IMR-90 (cell line): Measurements from ENCODE around the gene MT1E. TPM values are rescaled to one million over a fixed set of nuclear protein-coding genes. Genes with fewer than 3 reads are reported as not detected.

Source experiments
- ATAC-seq: fragments of 200-7000 bp; cut with Tn5 transposase; 2 replicates; pipeline ENCODE4 v1.9.1; 2020; ENCODE audit warnings: low read depth, mild to moderate bottlenecking, moderate library complexity
- BruUV-seq: library from RNA; stranded (reverse); fragments of 400-500 nt; replicated peaks from 2 replicates; lab custom pipeline; 2021; lab: Mats Ljungman, UMichigan
- CTCF ChIA-PET: fragments of 300-600 bp; formaldehyde crosslinking; extraction: SDS; loops from one replicate; lab custom pipeline; 2021; ENCODE audit warnings: antibody characterized with exemption; lab: Yijun Ruan, JAX
- POLR2A ChIA-PET: fragments of 300-600 bp; sonication (Branson Sonifier 250); formaldehyde crosslinking; loops from one replicate; lab custom pipeline; 2022; ENCODE audit warnings: antibody characterized with exemption; ENCODE audit not compliant: unreplicated experiment; lab: Charles Lee
- DNase-seq: peaks from one replicate; pipeline ENCODE4 v3.0.0; 2013
- H2AFZ ChIP-seq: replicated peaks from 2 replicates; pipeline ENCODE3; 2013; ENCODE audit warnings: low read length, mild to moderate bottlenecking; ENCODE audit not compliant: poor library complexity
- H2AK5ac ChIP-seq: 2 replicates; pipeline ENCODE4 v1.6.1; 2013; ENCODE audit warnings: low read depth, low read length, inconsistent platforms
- H2AK9ac ChIP-seq: replicated peaks from 2 replicates; pipeline ENCODE3; 2013; ENCODE audit warnings: mild to moderate bottlenecking, low read depth, low read length, moderate library complexity; ENCODE audit not compliant: poor library complexity
- H2BK120ac ChIP-seq: 2 replicates; pipeline ENCODE4 v1.6.1; 2013; ENCODE audit warnings: low read depth, low read length, inconsistent platforms
- H2BK15ac ChIP-seq: 3 replicates; pipeline ENCODE4 v1.6.1; 2013; ENCODE audit warnings: low read depth, low read length, inconsistent platforms
- H2BK20ac ChIP-seq: 2 replicates; pipeline ENCODE4 v1.6.1; 2013; ENCODE audit warnings: low read depth, mild to moderate bottlenecking, inconsistent platforms, low read length, moderate library complexity
- H2BK5ac ChIP-seq: 2 replicates; pipeline ENCODE4 v1.6.1; 2013; ENCODE audit warnings: mild to moderate bottlenecking, low read depth, low read length, inconsistent platforms; ENCODE audit not compliant: poor library complexity, severe bottlenecking
- H3K14ac ChIP-seq: replicated peaks from 2 replicates; pipeline ENCODE4 v1.6.1; 2013; ENCODE audit warnings: low read depth, low read length, inconsistent platforms
- H3K18ac ChIP-seq: 2 replicates; pipeline ENCODE4 v1.6.1; 2013; ENCODE audit warnings: low read depth, low read length, control low read depth
- H3K23ac ChIP-seq: 2 replicates; pipeline ENCODE4 v1.6.1; 2013; ENCODE audit warnings: low read depth, low read length, inconsistent platforms
- H3K27ac ChIP-seq: 2 replicates; pipeline ENCODE4 v1.5.1; 2013; ENCODE audit warnings: mild to moderate bottlenecking, control low read depth, low read length; ENCODE audit not compliant: insufficient read depth
- H3K27me3 ChIP-seq: 2 replicates; pipeline ENCODE4 v1.6.1; 2013; ENCODE audit warnings: low read length; ENCODE audit not compliant: control insufficient read depth, insufficient read depth
- H3K36me3 ChIP-seq: 2 replicates; pipeline ENCODE4 v1.6.1; 2013; ENCODE audit warnings: low read length, mixed read lengths; ENCODE audit not compliant: control insufficient read depth, insufficient read depth
- H3K4ac ChIP-seq: 2 replicates; pipeline ENCODE4 v1.6.1; 2013; ENCODE audit warnings: low read depth, low read length, inconsistent platforms
- H3K4me1 ChIP-seq: 2 replicates; pipeline ENCODE4 v1.6.1; 2013; ENCODE audit warnings: low read length, mixed read lengths; ENCODE audit not compliant: control insufficient read depth, insufficient read depth
- H3K4me2 ChIP-seq: 2 replicates; pipeline ENCODE4 v1.6.1; 2013; ENCODE audit warnings: low read depth, mild to moderate bottlenecking, control low read depth, low read length, moderate library complexity
- H3K4me3 ChIP-seq: 2 replicates; pipeline ENCODE4 v1.5.1; 2013; ENCODE audit warnings: low read depth, mild to moderate bottlenecking, control low read depth, low read length, moderate library complexity; ENCODE audit not compliant: insufficient read depth
- H3K56ac ChIP-seq: 2 replicates; pipeline ENCODE4 v1.6.1; 2013; ENCODE audit warnings: low read length, inconsistent platforms; ENCODE audit not compliant: insufficient read depth; ENCODE audit errors: extremely low read depth
- H3K79me1 ChIP-seq, 2 experiments: 2 replicates each; pipeline ENCODE4 v1.6.1; 2013; ENCODE audit warnings: low read length in 2 of 2, inconsistent platforms in 1 of 2, low read depth in 1 of 2
- H3K9ac ChIP-seq: 2 replicates; pipeline ENCODE4 v1.6.1; 2013; ENCODE audit warnings: low read depth, low read length, control low read depth
- H3K9me1 ChIP-seq: 2 replicates; pipeline ENCODE4 v1.6.1; 2013; ENCODE audit warnings: low read length, inconsistent platforms; ENCODE audit not compliant: insufficient read depth
- H3K9me3 ChIP-seq: 2 replicates; pipeline ENCODE4 v1.6.1; 2013; ENCODE audit warnings: low read length; ENCODE audit not compliant: control insufficient read depth, insufficient read depth
- H4K20me1 ChIP-seq: 2 replicates; pipeline ENCODE4 v1.6.1; 2013; ENCODE audit warnings: low read length, inconsistent platforms; ENCODE audit not compliant: insufficient read depth
- H4K5ac ChIP-seq: 2 replicates; pipeline ENCODE4 v1.6.1; 2013; ENCODE audit warnings: mild to moderate bottlenecking, low read depth, low read length, control low read depth
- H4K8ac ChIP-seq, 2 experiments: 2 replicates each; pipeline ENCODE4 v1.6.1; 2013; ENCODE audit warnings: low read depth in 2 of 2, low read length in 2 of 2, control low read depth in 1 of 2, inconsistent platforms in 1 of 2
- H4K91ac ChIP-seq: 2 replicates; pipeline ENCODE4 v1.6.1; 2013; ENCODE audit warnings: low read depth, low read length, inconsistent platforms; ENCODE audit not compliant: insufficient read depth
- CEBPB ChIP-seq: IDR thresholded peaks from 2 replicates; pipeline ENCODE4 v1.6.1; 2012; ENCODE audit warnings: low read depth, low read length, improper control_type of control experiment
- CTCF ChIP-seq: conservative IDR thresholded peaks from 2 replicates; pipeline ENCODE4 v1.5.1; 2012; ENCODE audit warnings: mild to moderate bottlenecking, low read depth, low read length, improper control_type of control experiment
- MAFK ChIP-seq: IDR thresholded peaks from 2 replicates; pipeline ENCODE4 v1.6.1; 2012; ENCODE audit warnings: low read depth, low read length, improper control_type of control experiment
- MXI1 ChIP-seq: IDR thresholded peaks from 2 replicates; pipeline ENCODE4 v1.6.1; 2012; ENCODE audit warnings: low read depth, mild to moderate bottlenecking, low read length, moderate library complexity, borderline replicate concordance
- NFE2L2 ChIP-seq: fragments of 150-350 bp; IDR thresholded peaks from 2 replicates; pipeline ENCODE4 v1.6.1; 2016; ENCODE audit warnings: low read depth, mild to moderate bottlenecking, low read length
- RAD21 ChIP-seq: IDR thresholded peaks from 2 replicates; pipeline ENCODE4 v1.6.1; 2012; ENCODE audit warnings: low read length, improper control_type of control experiment
- RFX5 ChIP-seq: IDR thresholded peaks from 2 replicates; pipeline ENCODE4 v1.8.0; 2012; ENCODE audit warnings: low read depth, mild to moderate bottlenecking, low read length, moderate library complexity
- WGBS, 2 experiments: methylation state at CpG; one replicate each; pipeline versions ENCODE4 v1.1.5 to v1.1.7; 2013; ENCODE audit warnings: missing lambda C conversion rate in 2 of 2; ENCODE audit not compliant: insufficient read length in 1 of 2; ENCODE audit errors: extremely low coverage in 2 of 2; 5-methylcytosine and 5-hydroxymethylcytosine counted together
- dilution Hi-C: fragments of 300-500 bp; cut with HindIII; formaldehyde crosslinking; loops from one replicate; pipeline ENCODE4 v1.14.3; 2018; ENCODE audit warnings: low sequenced_read_pairs; ENCODE audit not compliant: unreplicated experiment
- in situ Hi-C: fragments of 300-500 bp; cut with MboI; formaldehyde crosslinking; loops from 3 replicates; pipeline ENCODE4 v1.14.3; 2019; ENCODE audit warnings: low sequenced_read_pairs, inconsistent platforms, mixed read lengths
- intact Hi-C: fragments of 100-400 bp; cut with micrococcal nuclease; formaldehyde crosslinking; loops from 2 replicates; pipeline ENCODE4 v1.10.0; 2022
- polyA plus RNA-seq, 3 experiments: library from polyadenylated mRNA; depleted of rRNA; stranded (reverse); fragments of >200 nt; gene quantifications; 2 replicates each; pipeline ENCODE4 v1.2.3, GENCODE V29; 2012; ENCODE audit warnings: low replicate concordance in 1 of 3
- total RNA-seq: library from RNA; depleted of rRNA; stranded (reverse); fragments of >200 nt; gene quantifications from 2 replicates; pipeline ENCODE4 v1.2.3, GENCODE V29; 2012

MT1E gene
- total and polyA plus RNA-seq, 2 of the 4 experiments (the other 2 are of a cell fraction): 137 to 821 TPM

DNA sequence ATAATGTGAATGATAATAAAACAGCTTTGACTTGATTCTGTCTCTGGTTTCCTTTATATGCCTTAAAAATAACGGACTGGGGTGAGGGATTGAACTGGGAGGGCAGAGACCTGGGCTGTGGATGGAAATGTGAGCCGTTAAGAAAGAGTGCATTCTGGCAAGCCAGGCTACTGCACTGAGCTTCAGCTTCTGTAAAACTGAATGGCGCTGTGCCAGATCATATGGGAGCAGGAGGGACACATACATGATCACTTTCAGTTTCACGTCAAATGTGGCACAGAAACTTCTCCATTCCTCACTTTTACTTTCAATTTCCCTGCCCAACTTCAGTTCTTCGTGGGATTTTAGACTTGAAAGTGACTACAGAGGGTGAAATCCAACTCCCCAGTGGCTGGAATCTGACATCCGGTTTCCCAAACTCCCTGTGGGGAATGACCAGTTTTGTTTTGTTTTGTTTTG lies 16.1 kb upstream of the MT1E start:
- peak; percentile 7 for ATAC-seq
- H3K79me1 ChIP-seq: peaks cover 2 to 53% of the 10 kb centered on the region in 2 experiments; a peak in 3 of 4 replicates
- POLR2A ChIA-PET: no interaction called here
- H3K9me1 ChIP-seq: peaks cover 22% of the 10 kb centered on the region
- TF ChIP-seq CTCF: 0 out of 2 replicates have a peak, but pooled peaks have one; percentile 24
- no peak for TF ChIP-seq MXI1
- 0 out of 2 replicates have a peak, but pooled peaks have one; percentile 1 for TF ChIP-seq NFE2L2
- no peak for TF ChIP-seq MAFK
- TF ChIP-seq CEBPB: 0 out of 2 replicates have a peak, but pooled peaks have one; percentile 23
- peak; percentile 5; the same call in 1 of the 2 replicates for TF ChIP-seq RAD21
- no peak for TF ChIP-seq RFX5
- peak overlapping the region; percentile 78 for H3K56ac ChIP-seq
- H3K27ac ChIP-seq: peak overlapping the region; percentile 63
- peak overlapping the region; percentile 92 for H2BK120ac ChIP-seq
- peak overlapping the region; percentile 65 for H3K9ac ChIP-seq
- WGBS, 2 experiments: 0% methylated on average over 2 of the region's 6 CpGs; no CpG with 5 or more reads in 1 of the 2 experiments
- peaks cover 11% of the 10 kb centered on the region for H4K20me1 ChIP-seq
- H2BK15ac ChIP-seq: peak overlapping the region; percentile 63
- peak overlapping the region; percentile 83 for H2AK9ac ChIP-seq
- peak overlapping the region; percentile 78 for H3K4me2 ChIP-seq
- H4K91ac ChIP-seq: peak overlapping the region; percentile 83
- H2AK5ac ChIP-seq: peak overlapping the region; percentile 91
- peak overlapping the region; percentile 98 for H3K23ac ChIP-seq
- peak overlapping the region; percentile 72 for H3K4me3 ChIP-seq
- H2BK5ac ChIP-seq: peak overlapping the region; percentile 98
- H3K36me3 ChIP-seq: no peaks in the 10 kb centered on the region
- H4K8ac ChIP-seq: peak overlapping the region; percentile 36 to 81
- DNase-seq: peak; percentile 92
- peak overlapping the region; percentile 82 for H3K14ac ChIP-seq
- dilution Hi-C loops (no loop called here), in situ Hi-C loops (no loop called here), intact Hi-C loops (loop anchor here (2.0 to 10.0 kb wide), 4 partner anchors 17 to 255 kb away; partner anchors contain the start of gene MT1X)
- BruUV-seq: no TSS peak
- H3K9me3 ChIP-seq: no peaks in the 10 kb centered on the region
- H3K4me1 ChIP-seq: peaks cover 30% of the 10 kb centered on the region
- H3K4ac ChIP-seq: peak overlapping the region; percentile 92
- no peaks in the 10 kb centered on the region for H3K27me3 ChIP-seq
- peak overlapping the region; percentile 40 for H3K18ac ChIP-seq
- CTCF ChIA-PET: no interaction called here
- H2BK20ac ChIP-seq: peak overlapping the region; percentile 74
- peak overlapping the region; percentile 54 for H2AFZ ChIP-seq
- peak overlapping the region; percentile 12; the same call in 1 of the 2 replicates for H4K5ac ChIP-seq
